Cardiac fibroblast (primary cell): ENCODE results near the gene NFE2L3.
"Not testable (repeated sequence)": the region's sequence is repeated elsewhere in the genome, so short reads cannot be mapped to it uniquely, and the experiment has no call there.

Experiments used
- DNase-seq, 2 donors: peaks; one replicate each; pipeline versions ENCODE4 v3.0.0 to v3.0.0-alpha.2; 2010; ENCODE audit warnings: low read depth in 2 of 2
- H3K4me3 ChIP-seq, 2 donors: replicated peaks in 1 of 2; 1 replicate in 1 of 2; 2 replicates in 1 of 2; pipeline ENCODE4 v1.5.1; 2011; ENCODE audit warnings: low read depth in 2 of 2, low read length in 2 of 2, mild to moderate bottlenecking in 2 of 2, moderate library complexity in 1 of 2
- TF ChIP-seq, protein P1 (sequence below): IDR thresholded peaks from one replicate; pipeline ENCODE4 v1.5.1; 2011; ENCODE audit warnings: low read depth, mild to moderate bottlenecking, low read length, inconsistent platforms

NFE2L3 gene

GRCh38 chr7:26191974-26192479 is 40.0 kb downstream of the NFE2L3 start:
- TF ChIP-seq, protein P1, sequence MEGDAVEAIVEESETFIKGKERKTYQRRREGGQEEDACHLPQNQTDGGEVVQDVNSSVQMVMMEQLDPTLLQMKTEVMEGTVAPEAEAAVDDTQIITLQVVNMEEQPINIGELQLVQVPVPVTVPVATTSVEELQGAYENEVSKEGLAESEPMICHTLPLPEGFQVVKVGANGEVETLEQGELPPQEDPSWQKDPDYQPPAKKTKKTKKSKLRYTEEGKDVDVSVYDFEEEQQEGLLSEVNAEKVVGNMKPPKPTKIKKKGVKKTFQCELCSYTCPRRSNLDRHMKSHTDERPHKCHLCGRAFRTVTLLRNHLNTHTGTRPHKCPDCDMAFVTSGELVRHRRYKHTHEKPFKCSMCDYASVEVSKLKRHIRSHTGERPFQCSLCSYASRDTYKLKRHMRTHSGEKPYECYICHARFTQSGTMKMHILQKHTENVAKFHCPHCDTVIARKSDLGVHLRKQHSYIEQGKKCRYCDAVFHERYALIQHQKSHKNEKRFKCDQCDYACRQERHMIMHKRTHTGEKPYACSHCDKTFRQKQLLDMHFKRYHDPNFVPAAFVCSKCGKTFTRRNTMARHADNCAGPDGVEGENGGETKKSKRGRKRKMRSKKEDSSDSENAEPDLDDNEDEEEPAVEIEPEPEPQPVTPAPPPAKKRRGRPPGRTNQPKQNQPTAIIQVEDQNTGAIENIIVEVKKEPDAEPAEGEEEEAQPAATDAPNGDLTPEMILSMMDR, result no peak
- H3K4me3 ChIP-seq, result no peak overlapping the region
- no peak for DNase-seq

DNA sequence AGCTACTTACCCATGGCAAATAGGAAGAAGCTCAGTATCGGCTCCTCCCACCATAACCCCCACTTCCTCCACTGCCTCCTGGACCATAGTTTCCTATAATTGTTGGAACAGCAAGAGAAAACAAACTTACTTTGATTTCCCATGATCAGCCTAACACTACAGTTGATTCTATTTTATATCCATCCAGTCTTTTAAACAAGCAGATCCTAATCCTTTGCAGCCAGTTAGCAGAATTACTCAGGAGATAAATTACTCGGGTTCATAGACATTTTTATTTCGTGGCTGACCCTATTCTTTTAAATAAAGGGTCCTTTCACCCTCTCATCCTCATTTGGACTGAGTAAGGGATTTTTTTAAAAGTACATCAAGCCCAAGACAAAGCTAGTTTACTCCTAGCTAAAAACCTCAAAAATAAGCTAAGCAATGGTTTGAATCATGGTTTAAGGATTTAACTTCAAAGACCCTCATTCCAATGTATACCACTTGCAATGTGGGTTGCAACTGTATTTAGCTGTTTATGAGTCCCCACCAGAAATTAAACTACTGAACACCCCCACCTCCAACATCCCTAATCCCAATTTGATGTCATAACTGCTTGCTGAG is 40.6 kb downstream of the NFE2L3 start:
- H3K4me3 ChIP-seq, result no peak overlapping the region
- TF ChIP-seq, protein P1, result no peak
- DNase-seq, result no peak

GRCh38 chr7:26193432-26194207 is 41.6 kb downstream of the NFE2L3 start:
- no peak for DNase-seq
- H3K4me3 ChIP-seq, result no peak overlapping the region
- TF ChIP-seq, protein P1, result no peak

- H3K4me3 ChIP-seq, DNase-seq: not testable (repeated sequence)
Observed at GRCh38 chr7:26194764-26195163, 42.8 kb downstream of the NFE2L3 start.

- H3K4me3 ChIP-seq, result no peak overlapping the region
- TF ChIP-seq, protein P1, result no peak
- DNase-seq, result no peak
Observed at GRCh38 chr7:26195182-26195581, 43.2 kb downstream of the NFE2L3 start.

DNA sequence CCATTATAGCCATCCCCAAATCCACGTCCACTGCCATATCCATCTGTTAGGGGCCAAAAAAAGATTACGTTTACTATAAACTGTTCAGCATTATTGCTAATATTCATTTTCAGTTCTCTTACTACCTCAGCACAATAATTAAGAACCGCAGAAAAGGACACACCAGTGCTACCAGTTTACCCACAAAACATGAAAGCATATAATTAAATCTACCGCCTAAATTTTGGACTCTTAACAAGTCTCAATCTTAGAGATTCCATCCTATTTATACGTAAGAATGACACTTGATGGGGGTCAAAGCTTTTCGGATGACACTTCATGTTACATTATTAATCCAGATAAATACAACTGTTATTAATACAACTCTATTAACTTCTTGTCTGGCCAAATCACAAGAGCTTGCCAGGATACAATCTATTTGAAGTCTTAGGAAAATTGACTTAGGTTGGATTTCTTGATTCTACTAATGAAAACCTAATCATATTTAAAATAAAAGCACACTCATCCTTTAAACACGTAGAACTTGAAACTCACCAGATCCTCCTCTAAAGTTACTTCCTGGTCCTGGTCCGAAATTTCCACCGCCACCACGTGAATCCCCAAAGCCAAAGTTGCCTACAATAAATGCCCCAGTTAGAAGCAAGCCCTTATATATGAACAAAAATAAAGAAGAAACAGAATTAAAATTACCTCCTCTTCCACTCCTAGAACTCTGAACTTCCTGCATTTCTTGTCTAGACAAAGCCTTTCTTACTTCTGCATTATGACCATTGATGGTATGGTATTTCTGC is 44.1 kb downstream of the NFE2L3 start:
- TF ChIP-seq, protein P1, result no peak
- DNase-seq, result no peak
- no peak overlapping the region for H3K4me3 ChIP-seq
